HG03045 (cell line): Measurements from ENCODE around the gene PTGIS.
"Not testable (repeated sequence)": the region's sequence is repeated elsewhere in the genome, so short reads cannot be mapped to it uniquely, and the experiment has no call there.

Experiments used
- ATAC-seq: cut with Tn5 transposase; IDR thresholded peaks from one replicate; pipeline ENCODE4 v1.9.1; 2021; ENCODE audit warnings: mild to moderate bottlenecking, moderate library complexity; ENCODE audit not compliant: unreplicated experiment

The PTGIS gene

GRCh38 chr20:49567421-49568277 lies at the start of gene PTGIS:
TSS of gene PTGIS (minus strand) at chr20:49568137. CDS start at chr20:49568116, 21 bp downstream.
- no peak for ATAC-seq

GRCh38 chr20:49617394-49617793 lies 49.5 kb upstream of the PTGIS start:
- not testable (repeated sequence) for ATAC-seq

- no peak for ATAC-seq
Measured at GRCh38 chr20:49616154-49617007, 48.4 kb upstream of the PTGIS start.

- no peak for ATAC-seq
Measured at GRCh38 chr20:49615401-49616153, 47.6 kb upstream of the PTGIS start.

GRCh38 chr20:49615051-49615400 lies 47.1 kb upstream of the PTGIS start:
- not testable (repeated sequence) for ATAC-seq

GRCh38 chr20:49614338-49615050 lies 46.6 kb upstream of the PTGIS start:
- ATAC-seq, result no peak

GRCh38 chr20:49612127-49612738 lies 44.3 kb upstream of the PTGIS start:
- ATAC-seq, result no peak

- ATAC-seq, result not testable (repeated sequence)
Measured at GRCh38 chr20:49611539-49612126, 43.7 kb upstream of the PTGIS start.

- peak; percentile 58 for ATAC-seq
Measured at GRCh38 chr20:49610691-49611538, 43.0 kb upstream of the PTGIS start.

- ATAC-seq, result no peak
Measured at GRCh38 chr20:49608752-49609670, 41.1 kb upstream of the PTGIS start.

- ATAC-seq, result no peak
Measured at GRCh38 chr20:49607568-49607967, 39.6 kb upstream of the PTGIS start.

- ATAC-seq, result no peak
Measured at GRCh38 chr20:49603209-49603627, 35.3 kb upstream of the PTGIS start.

GRCh38 chr20:49602345-49603208 lies 34.6 kb upstream of the PTGIS start:
- no peak for ATAC-seq

- ATAC-seq, result no peak
Measured at GRCh38 chr20:49601153-49601924, 33.4 kb upstream of the PTGIS start.

- no peak for ATAC-seq
Measured at GRCh38 chr20:49599746-49600113, 31.8 kb upstream of the PTGIS start.

- no peak for ATAC-seq
Measured at GRCh38 chr20:49597825-49598395, 30.0 kb upstream of the PTGIS start.
